Ovary (tissue), 9 donors: ENCODE data around the gene KCNH6. TPM values are rescaled to one million over a fixed set of nuclear protein-coding genes. Genes with fewer than 3 reads are reported as not detected.

Experiments
- DNase-seq, 5 donors: peaks; one replicate each; pipeline ENCODE4 v3.0.0-alpha.2; 2019 to 2020
- H3K27ac ChIP-seq, 2 donors: fragments of 200-600 bp; one replicate each; pipeline versions ENCODE4 v1.5.1 to v1.8.0; 2019 to 2022
- H3K27me3 ChIP-seq: fragments of 200-600 bp; one replicate; pipeline ENCODE4 v1.8.0; 2022
- H3K36me3 ChIP-seq: fragments of 200-600 bp; sonication (generic); one replicate; pipeline ENCODE4 v1.5.1; 2019
- H3K4me1 ChIP-seq: one replicate; pipeline ENCODE4 v1.8.1; 2013; ENCODE audit warnings: mild to moderate bottlenecking, moderate library complexity; ENCODE audit not compliant: insufficient read depth
- H3K4me3 ChIP-seq: fragments of 200-600 bp; sonication (generic); one replicate; pipeline ENCODE4 v1.5.1; 2017
- H3K9me3 ChIP-seq, 2 donors: fragments of 200-600 bp in 1 of 2; sonication (generic) in 1 of 2; one replicate each; pipeline versions ENCODE4 v1.5.1 to v1.8.1; 2013 to 2019; ENCODE audit warnings: mild to moderate bottlenecking in 1 of 2, moderate library complexity in 1 of 2
- EP300 ChIP-seq: sonication (generic); formaldehyde crosslinking; IDR thresholded peaks from one replicate; pipeline ENCODE4 v1.6.1; 2017; ENCODE audit warnings: antibody characterized with exemption
- POLR2A ChIP-seq: fragments of 450-650 bp; IDR thresholded peaks from one replicate; pipeline ENCODE4 v1.6.1; 2017; ENCODE audit warnings: antibody characterized with exemption, mild to moderate bottlenecking, moderate library complexity
- WGBS, 3 donors: extraction: QIAGEN DNeasy Blood & Tissue Kit in 1 of 3; methylation state at CpG; one replicate each; pipeline versions ENCODE4 v1.1.5 to v1.1.7; 2013 to 2017; 5-methylcytosine and 5-hydroxymethylcytosine counted together
- intact Hi-C, 4 donors: fragments of 100-400 bp; cut with DNase I; formaldehyde crosslinking; loops; one replicate each; pipeline versions ENCODE4 v1.11.0 to v1.15.1; 2022 to 2023
- polyA plus RNA-seq, 2 donors: library from polyadenylated mRNA; stranded (reverse); fragments of 200-250 nt in 1 of 2; fragments of 350-450 nt in 1 of 2; fragmentation: Illumina TruSeq in 1 of 2; extraction: RNeasy Lipid Tissue Mini Kit (QIAGEN cat#74804) in 1 of 2; gene quantifications; one replicate each; pipeline ENCODE4 v1.2.3, GENCODE V29; 2013 to 2014
- total RNA-seq, 7 donors: library from RNA; depleted of rRNA in 2 of 7; stranded (reverse); fragments of >200 nt in 2 of 7; fragmentation: NEBNext Ultra II Directional in 3 of 7; extraction: Animal tissue kit (Norgen Biotek cat#: 25700) in 3 of 7; gene quantifications; one replicate each; pipeline versions ENCODE4 v1.1.0 to v1.2.4, GENCODE V29; 2016 to 2023
- TF ChIP-seq, protein P1 (sequence below), 3 donors: fragments of 450-650 bp in 2 of 3; fragments of 200-600 bp in 1 of 3; IDR thresholded peaks; one replicate each; pipeline versions ENCODE4 v1.5.1 to v1.8.0; 2016 to 2022; ENCODE audit warnings: antibody characterized with exemption in 3 of 3, mild to moderate bottlenecking in 1 of 3
- donor health status: DM: no; HTN: no; CAD: no; lungs with moderate emphysema.
- donor health status: DM: no; HTN: no; CAD: no.
- donor health status: Bipolar disorder and iron deficiency.
- donor health status: DM: yes; HTN: yes; CAD: no.
- donor health status: DM: no; HTN: no; CAD: no.
- donor health status: DM: yes; HTN: yes; CAD: no.

The KCNH6 gene
- total and polyA plus RNA-seq, 9 donors = 0.36 TPM; not detected in 8

- DNase-seq = no peak
- Histone ChIP-seq H3K4me3 (no peak overlapping the region), H3K9me3 (no peaks in the 10 kb centered on the region), H3K27ac (no peak overlapping the region), H3K36me3 (no peaks in the 10 kb centered on the region), H3K4me1 (no peaks in the 10 kb centered on the region), H3K27me3 (no peaks in the 10 kb centered on the region)
- 60 to 64% (median 61%) methylated on average over 9 of the region's 9 CpGs for WGBS, 3 donors
- intact Hi-C loops = no loop called here
- no peak for TF ChIP-seq EP300
- TF ChIP-seq POLR2A = no peak
- TF ChIP-seq, protein P1, sequence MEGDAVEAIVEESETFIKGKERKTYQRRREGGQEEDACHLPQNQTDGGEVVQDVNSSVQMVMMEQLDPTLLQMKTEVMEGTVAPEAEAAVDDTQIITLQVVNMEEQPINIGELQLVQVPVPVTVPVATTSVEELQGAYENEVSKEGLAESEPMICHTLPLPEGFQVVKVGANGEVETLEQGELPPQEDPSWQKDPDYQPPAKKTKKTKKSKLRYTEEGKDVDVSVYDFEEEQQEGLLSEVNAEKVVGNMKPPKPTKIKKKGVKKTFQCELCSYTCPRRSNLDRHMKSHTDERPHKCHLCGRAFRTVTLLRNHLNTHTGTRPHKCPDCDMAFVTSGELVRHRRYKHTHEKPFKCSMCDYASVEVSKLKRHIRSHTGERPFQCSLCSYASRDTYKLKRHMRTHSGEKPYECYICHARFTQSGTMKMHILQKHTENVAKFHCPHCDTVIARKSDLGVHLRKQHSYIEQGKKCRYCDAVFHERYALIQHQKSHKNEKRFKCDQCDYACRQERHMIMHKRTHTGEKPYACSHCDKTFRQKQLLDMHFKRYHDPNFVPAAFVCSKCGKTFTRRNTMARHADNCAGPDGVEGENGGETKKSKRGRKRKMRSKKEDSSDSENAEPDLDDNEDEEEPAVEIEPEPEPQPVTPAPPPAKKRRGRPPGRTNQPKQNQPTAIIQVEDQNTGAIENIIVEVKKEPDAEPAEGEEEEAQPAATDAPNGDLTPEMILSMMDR (IDR thresholded peaks at IDR 0.05) = no peak
These were observed 15.8 kb downstream of the KCNH6 start for GRCh38 chr17:63538693-63539595.

DNA sequence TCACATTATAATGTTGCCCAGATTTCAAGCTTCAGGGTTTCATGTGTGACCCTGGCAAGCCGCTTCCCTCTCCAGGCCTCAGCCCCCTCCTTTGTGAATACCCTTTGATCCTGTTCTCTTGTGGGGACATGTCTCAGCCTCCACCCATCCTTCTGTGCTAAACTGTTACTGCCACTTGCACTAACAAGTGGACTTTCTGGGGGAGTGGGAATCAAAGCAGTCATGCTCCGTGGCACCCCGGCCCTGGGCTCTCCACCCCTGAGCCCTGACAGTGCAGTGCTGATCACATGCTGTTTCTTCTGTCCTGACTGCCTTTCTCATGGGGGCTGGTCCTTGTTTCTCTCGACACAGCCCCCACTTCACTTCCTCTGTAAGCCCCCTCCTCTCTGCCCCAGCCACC, 17.4 kb downstream of the KCNH6 start:
- Histone ChIP-seq H3K27me3 (no peaks in the 10 kb centered on the region), H3K4me1 (no peaks in the 10 kb centered on the region), H3K36me3 (no peaks in the 10 kb centered on the region), H3K9me3 (no peaks in the 10 kb centered on the region), H3K27ac (no peak overlapping the region), H3K4me3 (no peak overlapping the region)
- intact Hi-C loops = loop anchor here in 1 of 4 donors (10.0 kb wide), 1 partner anchor 74 kb away; no protein-coding TSS in a partner anchor
- TF ChIP-seq, protein P1 (IDR thresholded peaks at IDR 0.05) = no peak
- no peak for TF ChIP-seq EP300
- no peak for TF ChIP-seq POLR2A
- WGBS, 3 donors = 57 to 72% (median 68%) methylated on average over 4 of the region's 4 CpGs
- no peak for DNase-seq

- WGBS, 3 donors = 87 to 96% (median 91%) methylated on average over 7 to 9 of the region's 9 CpGs
- intact Hi-C loops = loop anchor here in 1 of 4 donors (10.0 kb wide), 1 partner anchor 73 kb away; no protein-coding TSS in a partner anchor
These were observed 19.0 kb downstream of the KCNH6 start for GRCh38 chr17:63542218-63542545.

DNA sequence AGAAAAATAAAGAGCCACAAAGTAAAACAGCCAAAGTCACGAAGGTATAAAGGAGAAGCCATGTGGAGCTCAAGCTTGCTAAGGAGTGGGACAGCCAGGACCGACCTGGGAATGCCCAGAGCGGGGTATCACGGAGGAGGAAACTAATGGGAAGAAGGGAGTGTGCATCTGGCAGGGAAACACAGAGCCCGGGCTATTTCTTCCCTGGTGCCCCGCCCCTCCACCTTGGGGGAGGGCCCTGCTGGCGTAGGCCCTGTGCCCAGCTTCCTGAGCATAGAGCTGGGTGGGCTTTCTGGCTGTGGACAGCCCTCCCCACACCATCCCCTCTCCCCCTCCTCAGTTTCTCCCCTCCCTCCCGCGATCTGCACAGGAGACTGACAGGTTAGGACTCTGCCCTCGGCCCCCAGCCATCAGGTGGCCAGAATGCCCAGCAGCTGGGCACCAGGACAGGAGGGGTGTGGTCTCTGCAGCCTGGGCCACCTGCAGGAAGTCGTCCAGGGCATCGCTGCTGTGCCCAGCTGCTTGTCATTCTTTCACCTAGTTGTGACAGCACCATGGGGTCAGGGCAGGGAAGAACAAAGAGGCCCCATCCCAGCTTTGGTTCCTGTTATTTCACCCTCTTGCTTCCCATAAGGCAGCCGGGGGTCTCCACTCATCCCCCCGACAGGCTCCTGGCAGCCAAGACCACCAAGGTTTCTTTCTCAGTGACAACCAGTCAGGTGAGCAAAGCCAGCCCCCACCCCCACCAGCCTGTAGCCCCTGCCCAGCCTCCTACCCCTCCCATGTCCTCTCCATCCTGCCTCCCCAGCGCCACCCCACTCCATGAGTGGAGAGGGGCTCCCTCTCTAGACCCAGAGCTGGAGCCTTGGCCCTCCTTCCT, 20.0 kb downstream of the KCNH6 start:
- 56 to 60% (median 57%) methylated on average over 14 to 15 of the region's 15 CpGs for WGBS, 3 donors
- Histone ChIP-seq H3K27ac (no peak overlapping the region), H3K9me3 (no peaks in the 10 kb centered on the region), H3K4me1 (no peaks in the 10 kb centered on the region), H3K4me3 (no peak overlapping the region), H3K27me3 (no peaks in the 10 kb centered on the region), H3K36me3 (no peaks in the 10 kb centered on the region)
- intact Hi-C loops = loop anchor here in 1 of 4 donors (10.0 kb wide), 1 partner anchor 72 kb away; no protein-coding TSS in a partner anchor
- TF ChIP-seq, protein P1 (IDR thresholded peaks at IDR 0.05) = no peak
- TF ChIP-seq POLR2A (no peak), EP300 (no peak)
- DNase-seq = peak in 1 of 5 donors; percentile 21

More at GRCh38 chr17:63542218-63542545, 19.0 kb downstream of the KCNH6 start:
- Histone ChIP-seq H3K27ac (no peak overlapping the region), H3K36me3 (no peaks in the 10 kb centered on the region), H3K27me3 (no peaks in the 10 kb centered on the region), H3K4me1 (no peaks in the 10 kb centered on the region), H3K4me3 (no peak overlapping the region), H3K9me3 (no peaks in the 10 kb centered on the region)
- no peak for DNase-seq
- no peak for TF ChIP-seq POLR2A
- no peak for TF ChIP-seq EP300
- TF ChIP-seq, protein P1 (IDR thresholded peaks at IDR 0.05) = no peak
